Endothelial cell of hepatic sinusoid (primary cell): Measurements from ENCODE around the gene CDCP2.
"Not testable (repeated sequence)": the region's sequence is repeated elsewhere in the genome, so short reads cannot be mapped to it uniquely, and the experiment has no call there.

Experiments used
- in situ Hi-C: cut with HindIII; loops from 2 replicates; pipeline ENCODE4 v1.10.0; 2017; ENCODE audit warnings: low sequenced_read_pairs

The CDCP2 gene

GRCh38 chr1:54168206-54168965 is 15.6 kb upstream of the CDCP2 start:
- in situ Hi-C loops: no loop called here

GRCh38 chr1:54167422-54168139 is 14.8 kb upstream of the CDCP2 start:
- in situ Hi-C loops: no loop called here

- in situ Hi-C loops: not testable (repeated sequence)
Measured at GRCh38 chr1:54166357-54166756, 13.6 kb upstream of the CDCP2 start.

- in situ Hi-C loops: no loop called here
Measured at GRCh38 chr1:54165146-54165545, 12.3 kb upstream of the CDCP2 start.

GRCh38 chr1:54163573-54163972 is 10.8 kb upstream of the CDCP2 start:
- in situ Hi-C loops: no loop called here

- in situ Hi-C loops: no loop called here
Measured at GRCh38 chr1:54163051-54163450, 10.3 kb upstream of the CDCP2 start.

- in situ Hi-C loops: no loop called here
Measured at GRCh38 chr1:54161495-54162168, 8.8 kb upstream of the CDCP2 start.

- in situ Hi-C loops: no loop called here
Measured at GRCh38 chr1:54160351-54160750, 7.6 kb upstream of the CDCP2 start.

- in situ Hi-C loops: no loop called here
Measured at GRCh38 chr1:54159733-54160316, 7.0 kb upstream of the CDCP2 start.

GRCh38 chr1:54158071-54158470 is 5.3 kb upstream of the CDCP2 start:
- in situ Hi-C loops: no loop called here

GRCh38 chr1:54157401-54157800 is 4.6 kb upstream of the CDCP2 start:
- in situ Hi-C loops: no loop called here

GRCh38 chr1:54156986-54157385 is 4.2 kb upstream of the CDCP2 start:
- in situ Hi-C loops: no loop called here

GRCh38 chr1:54156201-54156600 is 3.4 kb upstream of the CDCP2 start:
- in situ Hi-C loops: no loop called here

GRCh38 chr1:54153535-54154439 is 987 bp upstream of the CDCP2 start:
- in situ Hi-C loops: no loop called here

GRCh38 chr1:54151013-54151412 is 1.8 kb downstream of the CDCP2 start:
- in situ Hi-C loops: no loop called here

GRCh38 chr1:54149734-54150133 is 3.1 kb downstream of the CDCP2 start:
- in situ Hi-C loops: no loop called here

- in situ Hi-C loops: no loop called here
Measured at GRCh38 chr1:54144366-54144765, 8.4 kb downstream of the CDCP2 start.

- in situ Hi-C loops: no loop called here
Measured at GRCh38 chr1:54142146-54142900, 10.5 kb downstream of the CDCP2 start.

- in situ Hi-C loops: loop anchor here (5.0 kb wide), 1 partner anchor 68 kb away; no protein-coding TSS in a partner anchor
Measured at GRCh38 chr1:54139711-54140110, 13.1 kb downstream of the CDCP2 start.

- in situ Hi-C loops: loop anchor here (5.0 kb wide), 1 partner anchor 68 kb away; no protein-coding TSS in a partner anchor
Measured at GRCh38 chr1:54138994-54139393, 13.8 kb downstream of the CDCP2 start.
